ENCODE data around the gene KSR2.

KSR2 gene

DNA sequence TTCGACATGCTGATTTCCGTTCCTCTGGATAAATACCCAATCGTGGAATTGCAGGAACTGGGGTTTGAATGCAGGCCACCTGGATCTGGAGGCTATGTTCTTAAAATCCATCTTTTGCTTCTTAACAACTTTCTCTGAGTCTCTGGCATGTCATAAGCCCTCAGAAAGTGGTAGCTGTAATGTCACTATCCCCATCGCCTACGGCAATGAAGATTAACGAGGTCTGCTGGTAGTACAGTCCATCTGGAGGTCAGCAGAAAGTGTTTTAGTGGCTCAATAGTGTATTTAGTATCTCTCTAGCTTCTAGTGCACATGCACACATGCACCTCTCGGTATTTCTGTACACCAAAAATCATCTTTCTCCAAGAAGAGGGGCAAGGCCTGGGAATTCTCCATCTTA lies 477.1 kb downstream of the KSR2 start:
- H3K36me3 ChIP-seq (ENCODE audit: control insufficient read depth in 2 of 2, insufficient read depth in 2 of 2, low read length in 2 of 2) = no peaks in the 10 kb centered on the region
- no peaks in the 10 kb centered on the region for H3K27me3 ChIP-seq (ENCODE audit: control insufficient read depth in 2 of 2, insufficient read depth in 2 of 2, low read length in 2 of 2)
- H3K9ac ChIP-seq (ENCODE audit: low read depth in 1 of 2, low read length in 2 of 2) = no peak overlapping the region
- no peak overlapping the region for H3K4me3 ChIP-seq (ENCODE audit: low read length in 2 of 2)
- no peaks in the 10 kb centered on the region for H3K4me1 ChIP-seq (ENCODE audit: control insufficient read depth in 2 of 2, insufficient read depth in 2 of 2, low read length in 2 of 2)
- H3K9me3 ChIP-seq (ENCODE audit: control insufficient read depth in 2 of 2, low read length in 2 of 2) = no peaks in the 10 kb centered on the region
- H3K27ac ChIP-seq (ENCODE audit: low read depth in 2 of 2, low read length in 2 of 2) = no peak overlapping the region

DNA sequence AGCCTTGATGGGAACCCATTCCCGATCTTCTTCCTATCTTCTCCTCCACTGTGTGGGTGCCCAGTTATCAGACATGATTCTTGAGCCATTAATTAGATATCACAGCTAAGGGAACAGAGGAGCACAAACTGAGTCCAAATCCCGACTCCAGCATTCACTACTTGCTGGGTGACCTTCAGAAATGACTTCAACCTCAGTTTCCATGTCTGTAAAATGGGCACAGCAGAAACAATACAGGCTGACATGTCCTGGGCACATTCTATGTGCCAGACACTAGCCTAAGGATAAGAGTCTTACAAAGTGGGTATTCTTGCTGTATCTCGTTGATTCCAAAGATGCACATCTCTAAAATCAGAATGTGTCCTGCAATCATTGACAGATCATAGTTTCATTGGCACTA lies 478.7 kb downstream of the KSR2 start:
- H3K4me1 ChIP-seq (ENCODE audit: control insufficient read depth in 2 of 2, insufficient read depth in 2 of 2, low read length in 2 of 2) = no peaks in the 10 kb centered on the region
- no peaks in the 10 kb centered on the region for H3K27me3 ChIP-seq (ENCODE audit: control insufficient read depth in 2 of 2, insufficient read depth in 2 of 2, low read length in 2 of 2)
- H3K27ac ChIP-seq (ENCODE audit: low read depth in 2 of 2, low read length in 2 of 2) = no peak overlapping the region
- H3K9me3 ChIP-seq (ENCODE audit: control insufficient read depth in 2 of 2, low read length in 2 of 2) = no peaks in the 10 kb centered on the region
- H3K4me3 ChIP-seq (ENCODE audit: low read length in 2 of 2) = no peak overlapping the region
- H3K9ac ChIP-seq (ENCODE audit: low read depth in 1 of 2, low read length in 2 of 2) = no peak overlapping the region
- no peaks in the 10 kb centered on the region for H3K36me3 ChIP-seq (ENCODE audit: control insufficient read depth in 2 of 2, insufficient read depth in 2 of 2, low read length in 2 of 2)

DNA sequence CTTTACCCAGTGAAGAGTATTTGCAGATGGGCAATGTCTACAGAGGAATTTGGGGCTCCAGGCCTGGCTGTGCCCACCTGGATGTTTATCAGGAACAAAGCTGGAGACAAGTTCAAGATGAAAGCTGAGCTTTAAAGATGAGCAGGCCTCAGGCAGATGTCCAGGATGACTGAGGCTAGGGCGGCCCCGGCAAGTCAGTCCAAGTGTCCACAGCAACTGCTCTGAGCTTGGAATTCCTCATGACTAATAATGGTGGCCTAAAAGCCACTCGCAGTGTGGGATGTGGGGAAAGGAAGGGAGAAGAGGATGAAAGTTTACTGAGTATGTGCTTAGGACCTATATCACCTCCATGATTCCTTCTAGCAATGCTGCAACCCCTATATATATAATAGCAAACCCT lies 479.1 kb downstream of the KSR2 start:
- Histone ChIP-seq H3K9ac (ENCODE audit: low read depth in 1 of 2, low read length in 2 of 2) (no peak overlapping the region), H3K9me3 (ENCODE audit: control insufficient read depth in 2 of 2, low read length in 2 of 2) (no peaks in the 10 kb centered on the region), H3K4me1 (ENCODE audit: control insufficient read depth in 2 of 2, insufficient read depth in 2 of 2, low read length in 2 of 2) (no peaks in the 10 kb centered on the region), H3K4me3 (ENCODE audit: low read length in 2 of 2) (no peak overlapping the region), H3K27ac (ENCODE audit: low read depth in 2 of 2, low read length in 2 of 2) (no peak overlapping the region), H3K36me3 (ENCODE audit: control insufficient read depth in 2 of 2, insufficient read depth in 2 of 2, low read length in 2 of 2) (no peaks in the 10 kb centered on the region), H3K27me3 (ENCODE audit: control insufficient read depth in 2 of 2, insufficient read depth in 2 of 2, low read length in 2 of 2) (no peaks in the 10 kb centered on the region)

DNA sequence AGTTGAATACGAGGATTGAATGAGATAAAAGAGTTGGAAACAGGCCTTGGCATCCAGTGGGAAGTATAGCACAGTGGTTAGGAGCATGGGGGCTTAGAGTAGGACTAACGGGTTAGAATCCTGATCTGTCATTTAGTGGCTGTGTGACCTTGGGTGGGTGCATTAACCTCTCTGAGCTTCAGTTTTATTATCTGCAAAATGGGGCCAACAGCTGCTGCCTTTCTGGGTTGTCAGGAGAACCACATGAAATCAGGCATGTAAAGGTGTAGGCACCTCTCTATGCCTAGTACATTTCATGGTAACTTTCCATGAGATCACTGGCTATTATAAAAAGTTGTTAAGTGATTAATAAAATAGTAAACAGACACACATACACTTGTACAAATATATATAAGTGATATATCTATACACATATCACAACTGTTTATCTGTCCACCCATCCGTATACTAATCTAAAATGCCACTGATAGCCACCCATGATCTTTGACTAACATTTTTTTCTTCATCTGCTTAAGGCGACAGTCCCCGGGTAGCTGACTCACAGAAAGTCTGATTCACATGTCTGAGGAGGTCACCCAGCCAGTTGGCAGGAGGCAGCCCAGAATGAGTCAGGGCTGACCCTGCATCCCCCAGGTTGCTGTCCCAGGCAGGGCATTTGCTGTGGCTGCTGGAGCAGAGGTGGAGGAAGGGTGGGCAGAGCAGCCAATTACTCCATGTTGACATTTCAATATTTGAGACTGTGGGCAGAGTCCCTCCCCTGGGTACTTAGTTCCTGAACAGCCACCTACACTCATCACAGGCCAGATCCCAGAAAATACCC lies 481.7 kb downstream of the KSR2 start:
- Histone ChIP-seq H3K9ac (ENCODE audit: low read depth in 1 of 2, low read length in 2 of 2) (no peak overlapping the region), H3K9me3 (ENCODE audit: control insufficient read depth in 2 of 2, low read length in 2 of 2) (no peaks in the 10 kb centered on the region), H3K36me3 (ENCODE audit: control insufficient read depth in 2 of 2, insufficient read depth in 2 of 2, low read length in 2 of 2) (no peaks in the 10 kb centered on the region), H3K4me3 (ENCODE audit: low read length in 2 of 2) (no peak overlapping the region), H3K4me1 (ENCODE audit: control insufficient read depth in 2 of 2, insufficient read depth in 2 of 2, low read length in 2 of 2) (no peaks in the 10 kb centered on the region), H3K27me3 (ENCODE audit: control insufficient read depth in 2 of 2, insufficient read depth in 2 of 2, low read length in 2 of 2) (no peaks in the 10 kb centered on the region), H3K27ac (ENCODE audit: low read depth in 2 of 2, low read length in 2 of 2) (no peak overlapping the region)

DNA sequence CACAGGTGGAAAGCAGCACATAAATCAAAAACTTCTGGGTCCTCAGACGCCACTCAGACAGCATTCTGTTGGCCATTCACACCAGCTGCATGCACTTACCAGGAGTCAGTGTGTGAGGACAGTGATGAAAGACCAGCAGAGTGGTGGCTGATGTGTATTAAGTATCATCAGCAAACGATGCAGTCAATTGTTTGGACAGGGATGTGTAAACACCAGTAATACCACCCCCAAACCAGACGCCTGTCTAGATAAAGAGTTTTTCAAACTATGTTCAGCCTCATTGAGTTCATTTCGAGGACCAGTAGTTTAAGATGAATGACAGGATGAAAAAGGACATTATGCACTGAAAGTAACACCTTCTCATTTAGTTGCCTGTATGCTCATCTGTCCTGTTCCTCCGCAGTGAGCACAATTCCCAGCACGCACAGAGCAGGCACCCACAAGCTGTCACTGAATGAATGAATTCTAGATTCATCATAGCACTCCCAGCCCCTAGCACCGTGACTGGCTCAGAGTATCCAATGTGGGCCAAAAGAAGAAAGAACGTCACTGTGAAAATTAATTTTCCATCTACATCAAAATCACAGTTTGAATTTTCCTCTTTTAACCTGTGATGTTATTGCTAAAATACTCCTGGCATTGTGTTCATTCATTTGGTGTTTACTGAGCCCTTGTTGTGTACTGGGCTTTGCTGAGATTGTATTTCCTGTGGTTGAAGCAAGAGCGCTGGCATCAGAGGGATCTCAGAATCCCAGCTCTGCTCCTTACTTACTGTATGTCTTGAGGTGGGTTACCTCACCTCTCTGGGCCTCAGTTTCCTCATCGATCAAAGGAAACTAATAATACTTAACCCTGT lies 482.6 kb downstream of the KSR2 start:
- H3K4me1 ChIP-seq (ENCODE audit: control insufficient read depth in 2 of 2, insufficient read depth in 2 of 2, low read length in 2 of 2) = no peaks in the 10 kb centered on the region
- H3K9ac ChIP-seq (ENCODE audit: low read depth in 1 of 2, low read length in 2 of 2) = no peak overlapping the region
- no peak overlapping the region for H3K27ac ChIP-seq (ENCODE audit: low read depth in 2 of 2, low read length in 2 of 2)
- no peaks in the 10 kb centered on the region for H3K9me3 ChIP-seq (ENCODE audit: control insufficient read depth in 2 of 2, low read length in 2 of 2)
- H3K36me3 ChIP-seq (ENCODE audit: control insufficient read depth in 2 of 2, insufficient read depth in 2 of 2, low read length in 2 of 2) = no peaks in the 10 kb centered on the region
- no peaks in the 10 kb centered on the region for H3K27me3 ChIP-seq (ENCODE audit: control insufficient read depth in 2 of 2, insufficient read depth in 2 of 2, low read length in 2 of 2)
- H3K4me3 ChIP-seq (ENCODE audit: low read length in 2 of 2) = no peak overlapping the region

DNA sequence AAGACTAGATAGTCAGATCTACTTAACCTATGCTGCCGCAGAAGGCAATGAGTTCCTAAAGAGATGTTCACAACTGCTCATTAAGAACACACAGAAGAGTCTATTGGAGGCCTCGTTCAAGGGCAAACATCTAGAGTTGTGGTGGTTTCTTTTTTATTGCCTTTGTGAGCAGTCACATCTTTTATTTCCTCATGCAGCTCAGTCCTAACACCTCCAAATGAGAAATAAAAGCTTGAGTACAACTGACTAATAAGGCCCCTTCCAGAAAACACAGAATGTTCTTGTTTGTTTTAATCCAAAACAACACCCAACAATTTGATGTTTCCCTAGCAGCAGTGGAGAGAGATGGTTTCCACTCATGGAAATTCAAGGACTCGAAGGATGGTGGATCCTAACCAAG lies 483.9 kb downstream of the KSR2 start:
- H3K9ac ChIP-seq (ENCODE audit: low read depth in 1 of 2, low read length in 2 of 2) = no peak overlapping the region
- H3K4me3 ChIP-seq (ENCODE audit: low read length in 2 of 2) = no peak overlapping the region
- no peaks in the 10 kb centered on the region for H3K36me3 ChIP-seq (ENCODE audit: control insufficient read depth in 2 of 2, insufficient read depth in 2 of 2, low read length in 2 of 2)
- H3K4me1 ChIP-seq (ENCODE audit: control insufficient read depth in 2 of 2, insufficient read depth in 2 of 2, low read length in 2 of 2) = no peaks in the 10 kb centered on the region
- no peaks in the 10 kb centered on the region for H3K9me3 ChIP-seq (ENCODE audit: control insufficient read depth in 2 of 2, low read length in 2 of 2)
- no peak overlapping the region for H3K27ac ChIP-seq (ENCODE audit: low read depth in 2 of 2, low read length in 2 of 2)
- no peaks in the 10 kb centered on the region for H3K27me3 ChIP-seq (ENCODE audit: control insufficient read depth in 2 of 2, insufficient read depth in 2 of 2, low read length in 2 of 2)

DNA sequence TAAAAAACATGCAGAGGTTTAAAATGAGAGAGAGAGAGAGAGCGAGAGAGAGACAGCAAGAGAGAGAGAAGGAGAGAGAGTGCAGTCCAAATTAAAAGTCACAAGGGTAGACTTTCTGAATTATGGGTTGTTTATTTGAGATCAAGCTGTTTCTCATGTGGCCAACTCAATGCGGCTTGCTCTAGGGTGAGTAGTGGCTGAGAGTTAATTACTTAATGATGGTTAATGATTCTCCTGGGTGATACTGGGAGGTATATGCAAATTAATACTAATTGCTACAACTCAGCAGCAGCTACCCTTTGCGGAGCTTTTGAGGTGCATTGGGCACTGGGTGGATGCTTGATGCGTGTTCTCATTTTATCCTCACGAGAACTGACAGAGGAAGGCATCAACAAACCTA lies 485.3 kb downstream of the KSR2 start:
- H3K4me3 ChIP-seq (ENCODE audit: low read length in 2 of 2) = no peak overlapping the region
- H3K36me3 ChIP-seq (ENCODE audit: control insufficient read depth in 2 of 2, insufficient read depth in 2 of 2, low read length in 2 of 2) = no peaks in the 10 kb centered on the region
- no peak overlapping the region for H3K27ac ChIP-seq (ENCODE audit: low read depth in 2 of 2, low read length in 2 of 2)
- no peaks in the 10 kb centered on the region for H3K9me3 ChIP-seq (ENCODE audit: control insufficient read depth in 2 of 2, low read length in 2 of 2)
- no peaks in the 10 kb centered on the region for H3K27me3 ChIP-seq (ENCODE audit: control insufficient read depth in 2 of 2, insufficient read depth in 2 of 2, low read length in 2 of 2)
- H3K9ac ChIP-seq (ENCODE audit: low read depth in 1 of 2, low read length in 2 of 2) = no peak overlapping the region
- no peaks in the 10 kb centered on the region for H3K4me1 ChIP-seq (ENCODE audit: control insufficient read depth in 2 of 2, insufficient read depth in 2 of 2, low read length in 2 of 2)

DNA sequence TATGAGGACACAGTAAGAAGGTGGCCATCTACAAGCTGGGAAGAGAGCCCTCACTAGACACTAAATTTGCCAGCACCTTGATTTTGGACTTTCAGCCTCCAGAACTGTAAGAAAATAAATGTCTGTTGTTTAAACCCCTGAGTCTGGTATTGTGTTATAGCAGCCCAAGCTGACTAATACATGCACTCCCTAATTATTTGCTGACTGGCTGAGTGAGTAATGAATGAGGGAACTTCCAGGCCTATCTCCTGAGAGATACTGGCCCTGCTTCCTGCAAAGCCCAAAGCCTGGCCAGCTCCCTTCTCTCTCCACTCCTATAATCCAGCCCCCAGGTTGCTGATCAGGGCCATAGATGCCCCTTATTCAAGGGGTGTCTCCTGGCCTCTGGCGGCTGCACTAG lies 487.3 kb downstream of the KSR2 start:
- H3K27ac ChIP-seq (ENCODE audit: low read depth in 2 of 2, low read length in 2 of 2) = no peak overlapping the region
- H3K36me3 ChIP-seq (ENCODE audit: control insufficient read depth in 2 of 2, insufficient read depth in 2 of 2, low read length in 2 of 2) = no peaks in the 10 kb centered on the region
- H3K27me3 ChIP-seq (ENCODE audit: control insufficient read depth in 2 of 2, insufficient read depth in 2 of 2, low read length in 2 of 2) = no peaks in the 10 kb centered on the region
- no peaks in the 10 kb centered on the region for H3K4me1 ChIP-seq (ENCODE audit: control insufficient read depth in 2 of 2, insufficient read depth in 2 of 2, low read length in 2 of 2)
- no peak overlapping the region for H3K9ac ChIP-seq (ENCODE audit: low read depth in 1 of 2, low read length in 2 of 2)
- H3K9me3 ChIP-seq (ENCODE audit: control insufficient read depth in 2 of 2, low read length in 2 of 2) = no peaks in the 10 kb centered on the region
- no peak overlapping the region for H3K4me3 ChIP-seq (ENCODE audit: low read length in 2 of 2)

DNA sequence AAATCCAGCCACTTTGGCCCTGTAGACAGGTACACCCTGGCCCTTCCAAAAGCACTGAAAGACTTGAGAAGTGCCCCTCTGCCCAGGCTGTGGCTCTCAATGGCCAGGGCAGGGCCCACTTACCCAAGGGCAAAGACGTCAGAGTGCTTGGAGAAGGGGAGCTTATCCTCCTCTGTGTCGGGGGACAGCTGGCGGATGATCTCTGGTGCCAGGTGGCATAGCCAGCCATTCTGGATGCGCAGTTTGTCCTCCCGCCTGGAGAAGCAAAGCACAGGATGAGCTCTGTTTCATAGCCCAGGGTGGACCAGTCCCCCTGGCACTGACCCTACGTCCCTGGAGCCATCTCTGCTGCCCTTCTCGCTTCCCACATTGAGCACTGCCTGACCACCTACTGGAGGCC lies 492.4 kb downstream of the KSR2 start:
- Histone ChIP-seq H3K27ac (ENCODE audit: low read depth in 2 of 2, low read length in 2 of 2) (no peak overlapping the region), H3K9me3 (ENCODE audit: control insufficient read depth in 2 of 2, low read length in 2 of 2) (no peaks in the 10 kb centered on the region), H3K36me3 (ENCODE audit: control insufficient read depth in 2 of 2, insufficient read depth in 2 of 2, low read length in 2 of 2) (no peaks in the 10 kb centered on the region), H3K4me1 (ENCODE audit: control insufficient read depth in 2 of 2, insufficient read depth in 2 of 2, low read length in 2 of 2) (no peaks in the 10 kb centered on the region), H3K9ac (ENCODE audit: low read depth in 1 of 2, low read length in 2 of 2) (no peak overlapping the region), H3K27me3 (ENCODE audit: control insufficient read depth in 2 of 2, insufficient read depth in 2 of 2, low read length in 2 of 2) (no peaks in the 10 kb centered on the region), H3K4me3 (ENCODE audit: low read length in 2 of 2) (no peak overlapping the region)

DNA sequence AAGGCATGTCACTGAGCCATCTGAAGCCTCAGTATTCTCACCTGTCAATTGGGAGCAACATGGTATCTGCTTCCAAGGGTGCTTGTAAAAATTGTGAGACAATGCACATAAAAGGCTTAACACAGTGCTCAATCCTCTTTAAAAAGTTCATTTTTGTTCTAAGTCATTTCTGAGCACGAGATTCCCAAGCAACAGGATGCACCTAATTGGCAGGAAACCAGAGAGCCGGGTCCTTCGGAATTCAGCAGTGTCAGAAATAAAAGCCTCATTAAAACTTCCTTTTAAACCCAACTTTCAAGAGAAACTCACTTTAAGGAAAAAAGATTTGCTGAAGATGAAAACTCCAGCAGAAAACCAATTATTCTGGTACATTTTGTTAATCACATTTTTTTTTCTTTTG lies 494.9 kb downstream of the KSR2 start:
- no peaks in the 10 kb centered on the region for H3K27me3 ChIP-seq (ENCODE audit: control insufficient read depth in 2 of 2, insufficient read depth in 2 of 2, low read length in 2 of 2)
- H3K4me3 ChIP-seq (ENCODE audit: low read length in 2 of 2) = no peak overlapping the region

More for the DNA sequence above, 494.9 kb downstream of the KSR2 start:
- H3K27ac ChIP-seq (ENCODE audit: low read depth in 2 of 2, low read length in 2 of 2) = no peak overlapping the region
- H3K36me3 ChIP-seq (ENCODE audit: control insufficient read depth in 2 of 2, insufficient read depth in 2 of 2, low read length in 2 of 2) = no peaks in the 10 kb centered on the region
- no peak overlapping the region for H3K9ac ChIP-seq (ENCODE audit: low read depth in 1 of 2, low read length in 2 of 2)
- H3K9me3 ChIP-seq (ENCODE audit: control insufficient read depth in 2 of 2, low read length in 2 of 2) = no peaks in the 10 kb centered on the region
- H3K4me1 ChIP-seq (ENCODE audit: control insufficient read depth in 2 of 2, insufficient read depth in 2 of 2, low read length in 2 of 2) = no peaks in the 10 kb centered on the region

Measured in mucosa of rectum (tissue), 2 donors.